ENCODE data around the gene SERPINE3.

GRCh38 chr13:51370811-51371210, 31.3 kb downstream of the SERPINE3 start:
- TF ChIP-seq, protein P1, sequence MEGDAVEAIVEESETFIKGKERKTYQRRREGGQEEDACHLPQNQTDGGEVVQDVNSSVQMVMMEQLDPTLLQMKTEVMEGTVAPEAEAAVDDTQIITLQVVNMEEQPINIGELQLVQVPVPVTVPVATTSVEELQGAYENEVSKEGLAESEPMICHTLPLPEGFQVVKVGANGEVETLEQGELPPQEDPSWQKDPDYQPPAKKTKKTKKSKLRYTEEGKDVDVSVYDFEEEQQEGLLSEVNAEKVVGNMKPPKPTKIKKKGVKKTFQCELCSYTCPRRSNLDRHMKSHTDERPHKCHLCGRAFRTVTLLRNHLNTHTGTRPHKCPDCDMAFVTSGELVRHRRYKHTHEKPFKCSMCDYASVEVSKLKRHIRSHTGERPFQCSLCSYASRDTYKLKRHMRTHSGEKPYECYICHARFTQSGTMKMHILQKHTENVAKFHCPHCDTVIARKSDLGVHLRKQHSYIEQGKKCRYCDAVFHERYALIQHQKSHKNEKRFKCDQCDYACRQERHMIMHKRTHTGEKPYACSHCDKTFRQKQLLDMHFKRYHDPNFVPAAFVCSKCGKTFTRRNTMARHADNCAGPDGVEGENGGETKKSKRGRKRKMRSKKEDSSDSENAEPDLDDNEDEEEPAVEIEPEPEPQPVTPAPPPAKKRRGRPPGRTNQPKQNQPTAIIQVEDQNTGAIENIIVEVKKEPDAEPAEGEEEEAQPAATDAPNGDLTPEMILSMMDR (conservative IDR thresholded peaks at IDR 0.05; ENCODE audit: low read depth, low read length): no peak
- TF ChIP-seq MAZ (IDR thresholded peaks at IDR 0.05; ENCODE audit: borderline replicate concordance, low read depth, low read length): no peak
- no peak for TF ChIP-seq NFE2L2 (IDR thresholded peaks at IDR 0.05; ENCODE audit: low read depth, low read length)
